Umbilical cord (tissue), 2 donors: ENCODE data around the gene ASPM. TPM values are rescaled to one million over a fixed set of nuclear protein-coding genes. Genes with fewer than 3 reads are reported as not detected.

ENCODE experiments used
- DNase-seq: peaks from one replicate; pipeline ENCODE4 v3.0.0-alpha.2; 2015; ENCODE audit warnings: low spot score
- total RNA-seq: library from RNA; depleted of rRNA; stranded (reverse); fragments of >200 nt; gene quantifications from one replicate; pipeline ENCODE4 v1.2.3, GENCODE V29; 2014; ENCODE audit warnings: low replicate concordance; ENCODE audit not compliant: insufficient read depth

ASPM gene
- total RNA-seq, 1 donor from 2014 or later, result 12.3 TPM

DNA sequence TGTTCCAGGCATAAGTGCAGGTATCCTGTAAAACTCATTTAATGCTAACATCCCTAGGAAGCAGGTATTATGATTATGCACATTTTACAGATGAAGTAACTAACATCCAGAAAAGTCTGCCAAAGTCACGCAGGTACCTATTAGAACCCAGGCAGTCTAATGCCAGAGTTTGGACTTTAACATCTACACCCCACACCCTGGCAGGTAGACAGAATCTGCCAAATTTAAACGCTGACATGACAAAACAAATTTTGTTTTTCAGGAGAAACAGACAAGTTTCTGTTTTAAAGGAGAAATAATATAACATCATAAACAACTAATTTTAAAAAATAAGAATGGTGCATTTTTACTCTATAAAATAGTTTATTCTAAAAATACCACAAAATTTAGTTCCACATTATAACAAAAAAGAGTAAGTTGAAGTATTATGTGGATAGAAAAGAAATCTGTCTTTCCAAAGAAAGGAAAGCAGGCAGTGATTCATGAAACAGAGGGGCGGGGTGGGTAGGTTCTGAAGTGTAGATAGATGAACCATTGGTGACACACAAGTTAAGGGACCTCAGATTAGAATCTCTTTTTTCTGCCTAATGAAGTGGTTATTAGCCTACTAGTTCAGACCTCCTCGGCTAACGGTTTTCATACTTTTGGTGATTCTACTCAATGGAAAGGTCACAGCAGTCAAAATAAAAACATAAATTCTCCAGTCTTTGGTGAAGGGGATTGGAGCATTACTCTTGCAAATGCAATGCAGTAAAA lies 1.7 kb downstream of the ASPM start:
- DNase-seq, result peak; percentile 20

DNA sequence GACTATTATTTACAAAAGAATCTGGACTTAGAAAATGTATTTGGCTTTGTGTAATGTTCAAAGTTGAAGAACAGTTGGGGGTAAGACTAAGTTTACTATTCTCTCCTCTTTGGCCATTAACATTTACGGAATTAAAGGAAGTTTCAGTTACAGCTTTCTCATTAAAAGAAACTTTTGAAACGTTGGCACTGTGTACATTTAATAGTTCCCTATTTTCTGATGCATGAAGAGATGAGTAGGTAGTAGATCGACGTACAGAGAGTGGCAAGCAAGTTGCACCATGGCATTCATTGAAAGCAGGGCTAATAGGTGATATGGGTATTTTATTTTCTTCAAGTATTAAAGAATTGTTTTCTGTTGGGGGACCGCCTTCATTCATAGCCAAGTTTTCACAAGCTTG lies 3.2 kb downstream of the ASPM start:
- DNase-seq, result no peak

DNA sequence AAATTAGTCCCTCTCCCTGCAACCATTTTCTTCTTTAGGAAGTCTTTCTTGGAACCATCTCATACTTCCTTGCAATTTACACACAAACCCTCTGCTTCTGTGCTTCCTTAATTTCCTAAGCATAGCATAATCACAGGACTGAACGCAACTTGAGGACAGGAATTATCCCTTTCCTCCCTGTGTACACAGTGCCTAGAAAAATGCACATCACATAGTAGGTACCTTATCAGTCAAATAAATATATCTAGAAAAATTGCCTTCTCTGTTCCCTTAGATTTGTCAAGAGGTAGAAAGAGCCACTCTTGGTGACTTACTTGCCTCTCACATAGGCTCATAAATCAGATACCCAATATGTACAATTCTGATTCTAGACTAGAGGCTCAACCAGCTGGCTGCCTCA lies 4.9 kb downstream of the ASPM start:
- no peak for DNase-seq

DNA sequence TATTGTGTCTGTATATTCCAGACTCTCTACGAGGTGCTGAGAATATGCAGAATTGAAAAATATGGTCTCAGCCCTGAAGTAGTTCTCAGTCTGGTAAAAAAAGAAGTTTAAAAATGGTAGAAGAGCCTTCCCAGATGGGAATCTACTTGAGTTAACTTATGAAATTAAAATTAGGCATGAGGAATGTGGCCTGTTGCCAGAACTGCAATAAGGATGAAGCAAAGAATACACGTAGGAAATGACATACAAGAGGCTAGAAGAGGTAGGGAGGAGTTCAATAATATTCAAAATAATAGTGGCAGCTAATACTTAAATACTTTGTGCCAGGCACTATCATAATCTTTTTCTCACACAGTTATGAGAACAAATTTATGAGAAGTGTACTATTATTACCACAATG lies 6.3 kb downstream of the ASPM start:
- DNase-seq, result no peak

DNA sequence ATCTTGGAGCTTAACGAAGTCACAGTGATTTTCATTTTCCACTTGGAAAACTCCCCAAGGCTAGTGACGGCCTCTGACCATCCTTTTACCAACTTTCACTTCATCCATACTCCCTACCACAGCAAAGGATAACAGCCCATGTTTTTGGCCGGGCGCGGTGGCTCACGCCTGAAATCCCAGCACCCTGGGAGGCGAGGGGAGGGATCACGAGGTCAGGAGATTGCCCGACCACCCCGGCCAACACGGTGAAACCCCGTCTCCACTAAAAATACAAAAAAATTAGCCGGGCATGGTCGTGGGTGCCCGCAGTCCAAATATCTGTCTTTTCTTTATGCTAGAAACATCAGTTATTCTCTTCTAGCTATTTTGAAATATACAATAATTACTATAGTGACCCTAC lies 7.3 kb downstream of the ASPM start:
- DNase-seq, result no peak

DNA sequence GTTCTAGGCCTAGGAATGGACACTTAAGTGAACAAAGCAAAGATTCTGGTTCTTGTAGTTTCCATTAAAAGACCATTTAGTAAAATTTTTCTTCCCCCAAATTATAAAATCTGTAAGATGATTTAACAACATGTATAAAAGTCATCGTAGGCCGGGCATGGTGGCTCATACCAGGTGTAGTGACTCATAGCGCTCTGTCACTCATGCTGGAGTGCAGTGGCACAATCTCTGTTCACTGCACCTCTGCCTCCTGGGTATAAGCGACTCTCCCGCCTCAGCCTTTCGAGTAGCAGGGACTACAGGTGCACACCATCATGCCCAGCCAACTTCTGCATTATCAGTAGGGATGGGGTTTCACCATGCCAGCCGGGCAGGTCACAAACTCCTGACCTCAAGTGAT lies 9.1 kb downstream of the ASPM start:
- DNase-seq, result no peak

DNA sequence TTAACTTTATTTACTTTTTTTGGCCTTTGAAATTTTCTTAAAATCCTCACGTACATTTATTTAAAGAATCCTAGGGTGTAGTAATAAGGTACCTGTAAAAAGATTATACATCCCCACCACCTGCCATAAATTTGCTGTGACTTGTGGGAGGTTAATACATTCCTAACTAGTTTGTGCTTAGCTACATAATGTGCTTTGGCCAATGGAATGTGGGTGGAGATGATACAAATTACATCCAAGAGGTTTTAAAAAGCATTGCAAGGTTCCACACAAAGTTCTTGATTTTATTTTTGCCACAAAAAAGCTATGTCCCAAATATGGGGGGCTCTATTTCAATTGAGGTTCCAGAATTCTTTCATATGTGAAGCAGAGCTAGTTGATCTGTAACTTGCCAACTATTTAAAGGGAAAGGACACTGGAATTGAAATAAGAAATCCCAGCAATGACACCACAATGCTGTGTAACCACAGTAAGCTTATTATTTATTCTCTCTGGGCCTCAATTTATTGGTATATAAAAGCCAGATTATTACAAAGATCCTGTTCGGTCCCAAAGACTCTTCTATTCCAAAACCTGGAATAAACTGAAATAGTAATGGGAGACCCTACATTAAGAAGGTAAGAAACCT lies 15.7 kb downstream of the ASPM start:
- peak; percentile 54 for DNase-seq

DNA sequence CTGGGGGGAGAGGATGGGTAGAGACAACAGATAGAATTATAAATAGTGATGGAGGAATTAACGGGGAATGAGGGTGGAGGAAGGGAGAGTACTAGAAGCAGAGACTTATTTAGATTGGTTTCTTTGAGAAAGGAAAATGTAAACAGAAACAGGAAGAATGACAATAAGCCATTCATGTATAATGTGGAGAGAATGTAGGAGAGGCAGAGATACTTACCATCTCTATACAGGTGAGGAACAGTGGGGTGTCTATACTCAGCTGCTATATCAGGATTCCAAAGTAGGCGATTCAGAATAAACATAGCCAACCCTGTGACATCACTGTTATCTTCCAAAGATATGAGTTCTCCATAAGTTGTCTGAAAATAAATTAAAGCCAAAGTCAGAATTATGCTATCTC lies 16.8 kb downstream of the ASPM start:
- no peak for DNase-seq

DNA sequence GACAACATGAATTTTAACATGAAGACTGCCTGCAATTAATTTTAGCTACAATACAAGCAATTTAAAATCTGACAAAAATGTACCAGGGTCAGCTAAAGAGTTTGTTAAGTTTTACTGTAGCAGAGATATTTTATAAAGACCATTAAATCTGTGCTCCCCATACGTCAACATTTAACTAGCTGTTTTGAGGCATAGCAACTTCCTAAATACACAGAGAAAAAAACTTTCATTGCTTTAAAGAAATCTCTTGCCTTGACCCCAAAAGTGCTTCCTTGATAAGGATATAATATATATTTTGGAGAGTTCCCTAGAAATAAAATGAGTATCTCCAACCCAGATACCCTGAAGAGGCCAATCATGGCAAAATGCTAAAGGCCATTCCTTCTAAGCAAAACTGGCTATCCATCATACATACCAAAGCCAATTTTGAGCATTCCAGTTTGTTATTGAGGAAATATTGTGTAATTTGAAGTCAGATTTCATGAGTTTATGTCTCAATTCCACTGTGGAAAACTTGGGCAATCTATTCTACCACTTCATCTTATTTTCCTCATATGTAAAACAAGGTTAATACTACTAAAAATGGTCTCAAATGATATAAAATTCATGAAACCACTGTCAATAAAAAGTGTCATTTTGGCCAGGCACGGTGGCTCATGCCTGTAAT lies 19.1 kb downstream of the ASPM start:
- DNase-seq, result peak; percentile 52

DNA sequence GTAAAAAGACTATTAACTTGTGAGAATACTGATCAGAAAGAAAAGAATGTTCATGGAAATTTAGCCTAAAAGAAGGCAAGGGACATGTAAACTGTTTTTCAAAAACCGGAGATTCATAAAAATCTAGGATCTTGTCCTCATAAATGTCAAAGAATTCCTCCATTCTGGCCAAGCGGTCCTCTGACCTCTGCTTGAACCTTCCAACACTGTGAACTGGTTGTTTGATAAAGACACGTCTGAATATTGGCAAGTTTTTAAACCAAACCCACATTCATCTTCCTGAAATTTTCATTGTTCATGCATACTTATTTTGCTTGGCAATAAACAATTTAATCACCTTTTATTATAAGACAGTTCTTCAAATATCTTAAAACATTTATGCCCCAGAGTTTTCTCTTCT lies 19.8 kb downstream of the ASPM start:
- DNase-seq, result peak; percentile 57

DNA sequence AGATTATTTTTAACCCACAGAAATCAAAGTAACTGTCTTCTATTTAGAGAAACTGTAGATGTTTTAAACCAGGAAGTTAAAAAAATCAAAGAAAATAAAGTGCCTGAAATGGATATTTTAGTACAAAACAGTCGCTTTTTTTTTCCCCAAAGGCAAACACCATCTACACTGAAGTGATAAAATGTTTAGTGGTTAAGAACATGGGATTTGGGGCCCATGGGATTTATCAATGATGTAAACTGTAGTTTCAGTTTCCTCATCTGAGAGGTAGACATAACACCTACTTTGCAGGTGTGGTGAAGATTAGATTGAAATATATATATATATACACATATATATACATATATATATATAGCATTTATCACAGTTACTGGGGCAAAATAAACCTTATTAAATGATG lies 22.1 kb downstream of the ASPM start:
- no peak for DNase-seq

DNA sequence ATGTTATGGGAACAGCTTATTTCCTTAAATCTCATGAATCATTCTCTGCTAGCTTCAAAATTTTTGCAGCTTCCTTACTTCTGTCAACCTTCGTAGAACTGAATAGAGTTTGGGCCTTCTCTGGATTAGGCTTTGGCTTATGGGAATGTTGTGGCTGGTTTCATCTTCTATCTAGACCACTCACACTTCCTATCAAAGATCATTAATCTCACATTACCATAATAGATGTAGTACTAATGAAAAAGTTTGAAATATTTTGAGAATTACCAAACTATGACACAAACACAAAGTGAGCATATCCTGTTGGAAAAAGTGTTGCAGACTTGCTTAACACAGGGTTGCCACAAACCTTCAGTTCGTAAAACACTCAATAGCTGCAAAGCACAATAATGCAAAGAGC lies 30.3 kb downstream of the ASPM start:
- DNase-seq, result no peak

DNA sequence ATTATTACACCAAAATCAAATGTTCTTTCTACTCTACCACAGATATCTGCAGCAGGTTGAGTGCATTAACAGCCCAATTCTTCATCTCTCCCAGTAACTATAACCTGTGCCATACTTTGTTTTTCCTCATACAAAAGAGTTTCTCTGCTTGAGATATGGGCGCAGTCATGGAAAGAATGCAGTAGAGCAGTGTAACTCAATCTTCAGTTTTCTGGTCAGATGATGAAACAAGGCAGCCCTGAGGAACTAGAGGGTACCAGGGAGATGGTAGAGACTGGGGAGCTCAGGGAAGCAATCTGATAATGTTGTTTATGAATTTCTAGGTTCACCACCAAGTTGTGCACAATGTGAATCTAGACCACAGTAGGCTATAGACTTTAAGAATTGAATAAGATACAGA lies 39.6 kb downstream of the ASPM start:
- no peak for DNase-seq

DNA sequence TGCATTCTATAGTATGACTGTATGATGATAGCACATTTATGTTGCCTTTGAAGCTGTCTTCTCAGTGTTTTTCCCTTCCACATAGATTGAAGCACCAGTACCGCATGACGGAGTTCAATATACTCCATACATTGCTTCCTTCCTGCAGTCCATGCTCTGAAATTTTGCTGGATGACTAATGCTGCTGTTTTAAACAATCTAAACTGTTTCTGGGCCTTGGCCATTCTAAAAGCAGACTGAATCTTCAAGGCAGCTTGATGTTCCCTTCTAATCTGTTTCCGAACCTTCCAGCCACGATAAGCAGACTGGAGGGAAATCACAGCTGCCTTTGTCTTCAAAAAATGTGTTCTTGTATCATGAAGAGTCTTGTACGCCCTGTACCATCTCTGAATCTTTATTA lies 43.2 kb downstream of the ASPM start:
- peak; percentile 84 for DNase-seq

DNA sequence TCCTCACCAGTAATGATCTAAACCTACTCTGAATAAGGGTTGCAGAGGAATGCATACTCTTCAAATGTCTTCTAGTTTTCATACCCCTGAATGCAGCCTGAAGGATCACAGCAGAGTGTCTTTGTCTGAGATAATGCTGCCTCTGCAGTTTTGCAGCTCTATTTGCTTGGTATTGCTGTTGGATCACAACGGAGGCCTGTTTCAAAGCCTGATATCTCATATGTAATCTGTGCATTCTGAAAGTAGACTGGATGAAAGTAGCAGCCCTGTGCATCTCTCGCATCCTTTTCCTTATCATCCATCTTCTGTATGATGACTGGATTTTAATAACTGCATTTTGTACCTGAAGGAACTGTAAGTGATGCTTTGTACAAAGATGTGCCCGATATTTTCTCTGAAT lies 44.5 kb downstream of the ASPM start:
- peak; percentile 54 for DNase-seq

DNA sequence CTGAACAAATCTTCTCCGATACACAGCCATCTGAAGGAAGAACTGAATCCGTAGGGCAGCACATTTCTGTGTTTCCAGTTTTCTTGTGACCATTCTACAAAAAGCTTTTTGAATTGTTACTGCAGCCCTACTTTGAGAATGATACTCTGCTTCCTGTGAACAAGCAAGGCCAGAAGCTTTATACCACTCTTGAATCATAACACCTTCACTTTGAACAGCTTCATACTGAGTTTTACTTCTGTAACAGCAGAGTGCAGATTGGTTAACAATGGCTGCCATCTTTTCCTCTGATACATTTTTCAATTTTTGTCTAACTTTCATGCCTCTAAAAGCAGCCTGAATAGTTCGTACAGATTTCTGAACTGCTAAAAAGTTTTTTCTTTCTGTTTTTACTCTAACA lies 45.8 kb downstream of the ASPM start:
- no peak for DNase-seq

DNA sequence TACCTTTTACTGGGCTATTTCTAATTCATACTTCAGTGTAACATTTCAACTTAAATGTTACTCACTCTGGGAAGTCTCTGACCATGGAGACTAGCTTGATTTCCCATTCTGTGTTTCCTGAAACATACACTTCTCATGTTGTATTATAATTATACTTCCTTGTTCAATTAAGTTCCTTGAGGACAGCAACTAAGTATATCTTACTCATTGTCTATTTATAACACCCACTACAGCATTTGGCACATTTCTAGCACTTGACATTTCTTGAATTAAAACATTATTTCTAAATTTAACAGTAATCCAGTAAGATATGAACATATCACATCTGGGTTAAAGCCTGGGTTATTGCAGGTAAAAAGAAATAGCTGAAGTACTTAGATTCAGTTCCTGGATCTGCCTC lies 47.0 kb downstream of the ASPM start:
- no peak for DNase-seq

DNA sequence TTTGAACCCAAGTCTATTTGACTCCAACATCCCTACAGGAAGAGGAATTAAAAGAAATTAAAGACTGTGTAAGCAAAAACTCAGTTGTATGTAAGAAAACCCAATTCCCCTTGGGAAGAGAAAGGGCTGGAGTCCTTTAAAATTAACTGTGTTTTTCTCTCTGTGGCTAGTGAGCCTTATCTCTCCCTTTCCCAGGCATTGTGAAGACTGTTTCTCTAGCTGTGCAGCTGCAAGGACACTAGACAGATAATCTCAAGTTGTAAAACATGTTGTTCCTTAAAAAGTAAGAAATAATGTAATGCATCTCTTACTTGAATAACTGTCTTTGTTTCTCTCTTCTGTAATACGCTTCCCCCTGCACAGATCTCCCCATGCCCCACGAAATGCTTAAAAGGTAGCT lies 49.5 kb downstream of the ASPM start:
- DNase-seq, result peak; percentile 6

DNA sequence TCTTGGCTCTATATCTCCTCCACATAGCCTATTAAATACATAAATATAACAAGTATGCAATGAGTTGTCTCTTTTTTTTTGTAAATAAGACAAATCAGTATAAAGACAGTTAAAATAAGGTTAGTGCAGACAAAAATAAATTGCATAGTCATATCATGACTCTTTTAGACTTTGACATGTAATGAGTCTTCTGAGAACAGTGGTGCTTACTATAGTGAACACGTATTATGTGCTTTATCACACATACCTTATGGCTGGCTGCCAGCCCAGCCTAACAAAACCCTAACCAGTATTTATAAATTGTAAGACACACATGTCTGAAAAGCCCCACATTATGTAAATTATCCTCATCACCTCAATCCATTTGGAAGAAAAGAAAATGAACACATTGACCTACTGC lies 50.3 kb downstream of the ASPM start:
- DNase-seq, result no peak

DNA sequence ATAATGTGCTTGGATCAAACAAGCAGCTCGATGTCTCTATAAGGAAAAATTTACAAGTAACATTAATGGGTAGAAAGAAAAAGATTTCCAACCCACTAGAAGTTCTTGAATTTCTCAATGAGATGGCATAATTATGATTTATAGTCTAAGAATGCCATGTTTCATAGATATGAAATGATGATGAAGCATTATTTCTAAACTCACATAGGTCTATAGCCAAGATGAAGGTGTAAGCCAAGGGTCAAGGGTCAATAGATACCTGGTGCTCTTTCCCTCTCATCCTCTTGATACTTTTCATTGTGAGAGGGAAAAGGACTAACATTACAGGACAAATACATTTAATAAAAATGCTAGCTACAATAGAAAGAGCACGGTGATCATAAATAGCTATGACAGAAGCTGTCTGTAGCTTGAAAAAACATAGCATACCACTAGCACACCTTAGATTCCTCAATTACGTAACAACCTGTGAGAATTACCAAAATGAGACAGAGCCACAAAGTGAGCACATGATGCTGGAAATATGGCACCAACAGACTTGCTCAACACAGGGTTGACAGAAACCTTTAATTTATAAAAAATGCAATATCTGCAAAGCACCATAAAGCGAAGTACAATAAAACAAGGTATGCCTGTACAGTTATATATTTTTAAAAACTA lies 53.1 kb downstream of the ASPM start:
- no peak for DNase-seq

DNA sequence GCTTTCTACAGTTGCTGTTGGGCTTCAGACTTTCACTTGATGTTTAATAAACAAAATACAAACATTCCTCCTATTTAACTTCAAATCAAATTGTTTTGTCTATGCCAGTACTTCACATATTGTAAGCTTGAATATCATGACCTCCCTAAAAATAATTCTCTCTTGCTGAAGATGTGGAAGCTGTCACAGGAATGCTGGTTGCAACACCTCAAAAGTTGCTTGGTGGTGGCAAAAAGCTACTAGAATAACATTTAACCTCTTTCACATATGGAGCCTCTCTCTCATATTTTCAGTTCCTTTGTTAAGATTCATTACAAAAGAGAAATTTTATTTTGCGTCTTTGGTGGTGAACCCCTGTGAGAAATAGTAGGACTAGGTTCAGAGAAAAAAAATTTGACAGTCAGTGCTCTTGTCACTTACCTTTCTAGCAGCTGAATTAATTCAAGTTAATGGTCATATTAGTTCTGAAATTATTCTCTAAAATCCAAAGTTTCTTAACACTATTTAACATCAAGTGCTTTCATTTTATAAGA lies 53.9 kb downstream of the ASPM start:
- no peak for DNase-seq

DNA sequence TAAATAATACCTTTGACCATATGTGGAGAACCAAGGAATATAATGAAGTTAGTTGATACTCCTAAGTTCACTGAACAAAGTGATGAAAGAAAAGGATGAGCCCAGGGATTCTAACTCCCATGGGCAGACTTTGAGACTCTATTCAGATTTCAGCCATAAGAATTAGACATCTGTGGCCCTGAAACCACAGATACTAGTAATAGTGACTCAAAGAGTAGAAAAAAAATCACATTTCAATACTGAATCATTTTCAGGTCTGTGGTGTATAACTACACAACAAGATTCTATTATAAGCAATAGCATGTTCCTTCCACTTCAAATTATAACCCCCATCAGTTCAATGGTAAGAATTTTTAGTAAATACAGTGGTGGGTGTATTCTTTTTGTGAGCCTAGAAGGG lies 63.0 kb downstream of the ASPM start:
- no peak for DNase-seq
